Activated naive CD8-positive, alpha-beta T cell treated with anti-CD3 and anti-CD28 coated beads, Interleukin-2, amount 50 U/mL, for 24 hours (primary cell): ENCODE results near the gene COL23A1.

ENCODE experiments used
- ATAC-seq: fragments of 150-1000 bp; cut with Tn5 transposase; one replicate; pipeline ENCODE4 v1.10.0; 2021
- DNase-seq: peaks from one replicate; pipeline ENCODE4 v3.0.0; 2021
- H3K27ac Mint-ChIP-seq: one replicate; pipeline ENCODE4 v1.8.0; 2021; ENCODE audit warnings: mild to moderate bottlenecking, mixed read lengths
- H3K27me3 Mint-ChIP-seq: one replicate; pipeline ENCODE4 v1.8.0; 2021; ENCODE audit warnings: mixed read lengths
- H3K36me3 Mint-ChIP-seq: one replicate; pipeline ENCODE4 v1.8.0; 2021; ENCODE audit warnings: low read depth, mixed read lengths
- H3K4me1 Mint-ChIP-seq: one replicate; pipeline ENCODE4 v1.8.0; 2021; ENCODE audit warnings: mixed read lengths
- H3K4me3 Mint-ChIP-seq: one replicate; pipeline ENCODE4 v1.8.0; 2021; ENCODE audit warnings: mild to moderate bottlenecking, moderate library complexity, mixed read lengths
- H3K9me3 Mint-ChIP-seq: one replicate; pipeline ENCODE4 v1.8.0; 2021; ENCODE audit warnings: mixed read lengths

The COL23A1 gene

GRCh38 chr5:178416206-178416882, 173.8 kb downstream of the COL23A1 start:
- Mint-ChIP-seq H3K4me3 (no peak overlapping the region), H3K9me3 (no peaks in the 10 kb centered on the region), H3K27ac (no peak overlapping the region), H3K36me3 (no peaks in the 10 kb centered on the region), H3K4me1 (no peaks in the 10 kb centered on the region), H3K27me3 (peaks cover 2% of the 10 kb centered on the region)
- ATAC-seq (no peak), DNase-seq (no peak)

DNA sequence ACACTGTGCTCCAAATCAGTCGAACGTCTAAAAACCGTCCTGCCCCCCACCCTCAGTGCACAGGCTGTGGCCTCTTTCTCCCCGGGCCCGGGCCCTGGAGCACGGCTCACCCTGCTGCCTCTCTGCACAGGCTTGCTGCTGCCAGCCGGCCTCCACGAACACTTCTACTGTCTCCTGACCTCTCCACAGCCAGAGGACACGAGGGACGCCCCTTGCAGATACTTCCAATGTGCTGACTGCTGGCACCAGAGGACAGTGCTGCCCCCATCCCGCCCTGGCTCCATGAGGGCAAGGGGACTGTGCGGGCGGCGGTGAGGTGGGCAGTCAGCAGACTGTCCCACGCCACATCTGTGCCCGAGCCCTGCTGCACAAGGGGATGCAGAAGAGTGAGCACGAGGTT, 174.8 kb downstream of the COL23A1 start:
- Mint-ChIP-seq H3K36me3 (no peaks in the 10 kb centered on the region), H3K4me1 (no peaks in the 10 kb centered on the region), H3K4me3 (no peak overlapping the region), H3K27ac (no peak overlapping the region), H3K27me3 (peaks cover 4% of the 10 kb centered on the region), H3K9me3 (no peaks in the 10 kb centered on the region)
- ATAC-seq (no peak), DNase-seq (no peak)

DNA sequence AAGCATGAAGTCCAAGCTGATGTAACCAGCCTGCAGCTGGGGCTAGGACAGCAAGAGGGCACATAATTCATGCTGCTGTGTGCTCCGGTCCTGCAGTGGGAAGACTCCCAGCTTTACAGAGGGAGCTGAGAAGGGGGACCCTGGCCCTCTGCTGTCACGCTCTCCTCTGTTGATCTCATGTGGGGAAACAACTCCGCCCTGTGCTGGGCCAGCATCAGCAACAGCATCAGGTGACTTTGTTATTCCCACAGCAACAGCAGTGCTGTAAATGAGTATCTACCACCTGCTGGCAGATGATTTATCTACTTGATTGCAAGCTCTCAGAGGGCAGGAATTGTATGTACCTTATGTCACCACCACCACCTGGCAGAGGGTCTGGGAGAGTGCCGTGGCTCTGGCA, 176.2 kb downstream of the COL23A1 start:
- DNase-seq, result no peak
- peaks cover 3% of the 10 kb centered on the region for H3K9me3 Mint-ChIP-seq
- H3K36me3 Mint-ChIP-seq, result no peaks in the 10 kb centered on the region
- no peaks in the 10 kb centered on the region for H3K4me1 Mint-ChIP-seq
- ATAC-seq, result no peak
- no peak overlapping the region for H3K27ac Mint-ChIP-seq
- peaks cover 6% of the 10 kb centered on the region for H3K27me3 Mint-ChIP-seq
- H3K4me3 Mint-ChIP-seq, result no peak overlapping the region

DNA sequence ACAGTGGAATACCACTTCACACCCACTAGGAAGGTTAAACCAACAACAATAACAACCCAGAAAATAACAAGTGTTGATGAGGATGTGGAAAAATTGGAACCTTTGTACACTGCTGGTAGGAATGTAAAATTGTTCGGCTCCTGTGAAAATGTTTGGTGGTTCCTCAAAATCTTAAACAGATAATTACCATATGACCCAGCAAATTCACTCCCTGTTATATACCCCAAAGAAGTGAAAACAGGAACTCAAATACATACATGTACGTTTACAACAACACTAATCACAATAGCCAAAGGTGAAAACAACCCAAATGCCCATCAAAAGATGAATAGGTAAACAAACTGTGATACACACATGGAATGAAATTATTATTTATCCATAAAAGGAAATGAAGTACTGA, 179.1 kb downstream of the COL23A1 start:
- H3K27ac Mint-ChIP-seq, result no peak overlapping the region
- H3K4me1 Mint-ChIP-seq, result no peaks in the 10 kb centered on the region
- no peak for DNase-seq
- no peak for ATAC-seq
- peaks cover 12% of the 10 kb centered on the region for H3K9me3 Mint-ChIP-seq
- peaks cover 3% of the 10 kb centered on the region for H3K27me3 Mint-ChIP-seq
- H3K4me3 Mint-ChIP-seq, result no peak overlapping the region
- H3K36me3 Mint-ChIP-seq, result peaks cover 4% of the 10 kb centered on the region

GRCh38 chr5:178407646-178408045, 182.5 kb downstream of the COL23A1 start:
- Mint-ChIP-seq H3K27ac (no peak overlapping the region), H3K4me3 (no peak overlapping the region), H3K36me3 (peaks cover 4% of the 10 kb centered on the region), H3K9me3 (peaks cover 16% of the 10 kb centered on the region), H3K4me1 (no peaks in the 10 kb centered on the region), H3K27me3 (peaks cover 3% of the 10 kb centered on the region)
- DNase-seq (no peak), ATAC-seq (no peak)

DNA sequence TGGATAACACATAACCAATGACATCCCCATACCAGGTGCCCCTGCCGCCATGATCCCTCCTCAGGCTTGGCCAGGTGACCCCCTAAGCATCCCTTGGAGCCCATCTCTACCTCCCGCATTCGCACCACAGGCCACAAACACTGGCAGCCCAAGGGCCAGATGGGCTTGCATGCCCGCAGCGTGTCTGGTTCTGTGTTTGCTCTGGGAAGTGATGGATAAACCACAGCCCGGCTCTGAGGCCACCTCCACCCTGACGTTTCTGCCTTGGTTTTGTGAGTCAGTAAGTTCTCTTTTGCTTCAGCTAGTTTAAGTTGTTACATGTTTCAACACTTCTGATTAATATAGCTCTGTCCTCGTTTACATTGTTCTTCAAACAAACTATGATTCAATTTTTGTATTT, 185.2 kb downstream of the COL23A1 start:
- Mint-ChIP-seq H3K4me3 (no peak overlapping the region), H3K27ac (no peak overlapping the region), H3K27me3 (no peaks in the 10 kb centered on the region), H3K9me3 (peaks cover 16% of the 10 kb centered on the region), H3K4me1 (no peaks in the 10 kb centered on the region), H3K36me3 (peaks cover 4% of the 10 kb centered on the region)
- ATAC-seq (no peak), DNase-seq (no peak)

DNA sequence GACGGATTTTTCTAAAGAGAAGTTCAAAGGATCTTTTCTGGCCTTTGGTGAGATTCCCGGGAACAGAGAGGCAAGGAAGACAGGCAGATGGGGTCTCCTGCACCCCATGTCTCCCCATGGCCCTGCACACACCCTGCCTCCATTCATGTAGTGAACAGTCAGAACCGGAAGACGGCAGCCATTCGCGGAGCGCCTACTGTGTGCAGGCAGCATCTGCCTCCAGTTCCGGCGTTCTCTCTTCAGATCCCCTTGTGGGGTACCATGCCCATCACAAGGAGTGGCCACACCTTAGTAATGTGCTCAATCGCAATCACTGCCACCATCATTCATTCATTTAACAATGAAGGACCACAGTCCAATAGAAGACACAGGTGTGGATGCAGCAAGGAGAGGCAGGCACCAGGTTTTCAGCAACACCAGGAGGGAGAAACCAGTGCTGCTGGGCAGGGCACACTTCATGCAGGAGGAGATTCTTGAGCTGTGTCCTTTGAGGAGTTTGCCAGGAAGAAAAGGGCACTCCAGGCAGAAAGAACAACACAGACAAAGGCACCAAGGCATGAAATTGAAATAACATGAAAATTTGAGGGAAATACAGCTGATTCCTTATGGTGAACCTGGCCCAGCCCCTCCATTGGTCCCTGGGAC, 186.1 kb downstream of the COL23A1 start:
- Mint-ChIP-seq H3K4me1 (no peaks in the 10 kb centered on the region), H3K27me3 (no peaks in the 10 kb centered on the region), H3K27ac (no peak overlapping the region), H3K4me3 (no peak overlapping the region), H3K9me3 (peaks cover 14% of the 10 kb centered on the region), H3K36me3 (peaks cover 4% of the 10 kb centered on the region)
- DNase-seq, result no peak
- ATAC-seq, result no peak

- H3K36me3 Mint-ChIP-seq, result peaks cover 4% of the 10 kb centered on the region
- H3K9me3 Mint-ChIP-seq, result peaks cover 13% of the 10 kb centered on the region
- DNase-seq (no peak), ATAC-seq (no peak)
- no peak overlapping the region for H3K27ac Mint-ChIP-seq
- no peaks in the 10 kb centered on the region for H3K27me3 Mint-ChIP-seq
- no peaks in the 10 kb centered on the region for H3K4me1 Mint-ChIP-seq
- no peak overlapping the region for H3K4me3 Mint-ChIP-seq
These were observed 186.8 kb downstream of the COL23A1 start for GRCh38 chr5:178403351-178403750.

DNA sequence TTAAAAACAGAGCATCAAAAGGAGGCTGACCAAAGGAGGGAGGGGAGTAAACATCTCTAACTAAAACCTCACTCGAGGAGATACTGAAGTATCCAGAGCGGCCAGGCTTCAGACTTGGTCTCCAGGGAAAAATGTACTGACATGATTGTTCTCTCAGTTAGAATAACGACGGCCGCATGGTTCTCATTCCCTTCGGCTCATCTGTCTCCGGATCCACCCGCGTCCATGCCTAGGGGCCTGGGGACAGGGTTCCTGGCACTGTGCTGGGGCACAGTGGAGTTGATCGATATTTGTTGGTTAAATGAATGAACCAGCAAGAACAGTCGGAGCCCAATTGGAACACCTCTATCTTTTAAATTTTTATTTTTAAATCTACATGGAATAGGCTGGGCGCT, 190.5 kb downstream of the COL23A1 start:
- Mint-ChIP-seq H3K4me3 (no peak overlapping the region), H3K36me3 (no peaks in the 10 kb centered on the region), H3K27me3 (no peaks in the 10 kb centered on the region), H3K27ac (no peak overlapping the region), H3K4me1 (no peaks in the 10 kb centered on the region), H3K9me3 (no peaks in the 10 kb centered on the region)
- no peak for DNase-seq
- ATAC-seq, result no peak

GRCh38 chr5:178398901-178399700, 191.1 kb downstream of the COL23A1 start:
- H3K27me3 Mint-ChIP-seq, result no peaks in the 10 kb centered on the region
- H3K4me3 Mint-ChIP-seq, result no peak overlapping the region
- ATAC-seq (no peak), DNase-seq (no peak)
- no peaks in the 10 kb centered on the region for H3K4me1 Mint-ChIP-seq
- H3K36me3 Mint-ChIP-seq, result no peaks in the 10 kb centered on the region
- H3K9me3 Mint-ChIP-seq, result no peaks in the 10 kb centered on the region
- H3K27ac Mint-ChIP-seq, result no peak overlapping the region

DNA sequence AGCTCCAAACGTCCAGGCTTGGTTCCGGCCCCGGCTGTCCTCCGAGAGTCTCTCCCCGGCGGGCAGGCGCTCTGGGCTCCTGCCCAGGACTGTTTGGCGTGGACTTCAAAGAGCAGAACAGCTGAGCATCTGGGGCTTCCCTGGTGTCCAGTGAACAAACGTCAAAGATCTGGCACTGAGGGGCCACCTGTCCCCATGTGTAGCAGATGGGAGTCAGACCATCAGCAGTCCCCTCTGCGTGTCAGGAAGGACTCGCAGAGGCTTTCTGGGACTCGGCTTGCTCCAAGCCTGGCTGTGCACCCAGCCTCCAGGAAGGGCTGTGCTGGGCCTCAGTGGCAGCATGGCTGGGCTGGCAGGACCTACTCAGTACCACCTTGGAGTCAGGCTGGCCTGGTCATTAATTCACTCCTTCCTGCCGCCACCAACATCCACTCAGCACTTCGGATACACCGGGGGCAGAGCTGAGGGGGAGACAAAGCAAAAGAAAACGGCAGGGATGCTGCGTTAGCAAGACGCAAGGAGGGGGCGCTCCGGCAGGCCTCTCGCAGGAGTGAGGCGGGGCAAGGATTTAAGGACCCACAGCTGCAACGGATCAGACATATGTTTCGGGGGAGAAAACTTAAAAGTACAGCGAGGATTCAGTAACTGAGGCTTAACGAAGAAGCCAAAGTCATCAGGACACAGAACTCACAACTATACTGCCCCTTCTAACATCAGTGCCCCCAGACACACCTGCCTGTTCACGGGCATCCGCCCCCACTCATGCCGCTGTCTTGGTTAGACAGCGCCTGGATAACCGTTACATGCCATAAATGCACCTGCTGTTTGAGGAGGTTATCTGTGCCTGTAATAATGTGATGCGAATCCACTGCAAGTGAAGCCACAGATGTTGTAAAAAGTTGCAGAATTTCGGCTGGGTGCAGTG, 193.1 kb downstream of the COL23A1 start:
- Mint-ChIP-seq H3K9me3 (no peaks in the 10 kb centered on the region), H3K4me3 (no peak overlapping the region), H3K27ac (no peak overlapping the region), H3K36me3 (no peaks in the 10 kb centered on the region), H3K27me3 (no peaks in the 10 kb centered on the region), H3K4me1 (no peaks in the 10 kb centered on the region)
- DNase-seq (no peak), ATAC-seq (no peak)

DNA sequence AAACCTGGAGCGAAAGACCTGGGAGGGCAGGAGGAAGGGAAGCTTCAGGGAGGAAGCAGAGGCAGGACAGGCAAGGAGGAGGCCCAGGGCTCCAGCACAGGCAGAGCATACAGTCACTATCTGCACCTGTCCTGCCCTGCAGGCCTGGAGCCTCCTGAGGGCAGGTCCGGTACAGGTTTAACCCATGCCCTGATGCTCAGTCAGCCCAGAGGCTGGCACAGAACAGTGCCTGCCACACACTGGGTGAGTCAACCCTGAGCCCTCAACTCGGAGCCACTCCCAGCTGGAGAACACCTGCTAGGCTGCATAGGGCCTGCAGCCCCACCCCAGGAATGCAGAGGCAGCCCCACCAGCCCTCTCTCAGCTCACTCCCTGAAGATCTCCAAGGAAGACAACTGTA, 196.1 kb downstream of the COL23A1 start:
- DNase-seq (no peak), ATAC-seq (no peak)
- no peaks in the 10 kb centered on the region for H3K9me3 Mint-ChIP-seq
- H3K36me3 Mint-ChIP-seq, result no peaks in the 10 kb centered on the region
- no peaks in the 10 kb centered on the region for H3K27me3 Mint-ChIP-seq
- no peak overlapping the region for H3K4me3 Mint-ChIP-seq
- H3K27ac Mint-ChIP-seq, result no peak overlapping the region
- no peaks in the 10 kb centered on the region for H3K4me1 Mint-ChIP-seq

DNA sequence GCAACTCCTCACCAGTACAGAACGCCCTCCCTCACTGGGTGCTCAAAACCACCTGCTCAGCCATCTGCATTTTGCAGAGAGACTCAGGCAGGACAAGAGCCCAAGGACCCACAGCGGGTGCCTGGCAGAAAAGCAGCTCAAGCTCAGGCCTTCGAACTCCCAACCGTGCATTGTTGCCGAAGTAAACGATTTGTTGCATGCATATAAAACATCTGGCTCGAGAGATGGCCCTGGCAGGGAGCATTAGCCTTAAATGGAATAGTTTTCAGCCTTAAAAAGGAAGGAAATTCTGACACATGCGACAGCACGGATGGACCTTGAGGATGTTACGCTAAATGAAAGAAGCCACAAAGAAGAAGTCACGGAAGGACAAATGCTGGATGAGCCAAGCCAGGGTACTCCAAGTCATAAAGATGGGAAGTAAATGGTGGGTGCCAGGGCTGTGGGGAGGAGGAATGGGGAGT, 197.2 kb downstream of the COL23A1 start:
- H3K4me1 Mint-ChIP-seq, result no peaks in the 10 kb centered on the region
- no peaks in the 10 kb centered on the region for H3K27me3 Mint-ChIP-seq
- H3K36me3 Mint-ChIP-seq, result no peaks in the 10 kb centered on the region
- H3K27ac Mint-ChIP-seq, result no peak overlapping the region
- DNase-seq, result no peak
- no peak for ATAC-seq
- H3K9me3 Mint-ChIP-seq, result no peaks in the 10 kb centered on the region
- no peak overlapping the region for H3K4me3 Mint-ChIP-seq

DNA sequence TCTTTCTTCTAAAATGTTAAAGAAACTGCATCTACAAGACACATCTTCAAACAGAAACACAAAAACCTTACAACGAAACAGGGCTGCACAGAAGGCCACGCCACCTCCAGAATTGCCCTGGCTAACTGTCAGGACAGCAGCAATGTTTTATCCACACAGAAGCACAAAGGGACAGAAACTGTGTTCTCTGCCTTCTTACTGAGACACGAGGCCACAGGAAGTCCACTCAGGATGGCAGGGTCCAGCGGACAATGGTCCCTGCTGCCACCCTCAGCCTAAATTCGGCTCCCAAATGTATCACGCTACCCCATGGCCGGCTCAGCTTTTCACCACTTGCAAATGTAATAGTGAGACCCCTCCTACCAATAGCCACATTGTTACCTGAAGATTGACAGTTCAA, 197.8 kb downstream of the COL23A1 start:
- H3K4me3 Mint-ChIP-seq, result no peak overlapping the region
- H3K9me3 Mint-ChIP-seq, result no peaks in the 10 kb centered on the region
- no peak for DNase-seq
- H3K4me1 Mint-ChIP-seq, result no peaks in the 10 kb centered on the region
- no peak for ATAC-seq
- no peaks in the 10 kb centered on the region for H3K36me3 Mint-ChIP-seq
- no peak overlapping the region for H3K27ac Mint-ChIP-seq
- H3K27me3 Mint-ChIP-seq, result no peaks in the 10 kb centered on the region
